Measurements from ENCODE around the gene TEC.
A peak's percentile ranks its signal among the peaks of the same experiment; 100 is the strongest.
"Not testable (repeated sequence)": the region's sequence is repeated elsewhere in the genome, so short reads cannot be mapped to it uniquely, and the experiment has no call there.

The TEC gene

DNA sequence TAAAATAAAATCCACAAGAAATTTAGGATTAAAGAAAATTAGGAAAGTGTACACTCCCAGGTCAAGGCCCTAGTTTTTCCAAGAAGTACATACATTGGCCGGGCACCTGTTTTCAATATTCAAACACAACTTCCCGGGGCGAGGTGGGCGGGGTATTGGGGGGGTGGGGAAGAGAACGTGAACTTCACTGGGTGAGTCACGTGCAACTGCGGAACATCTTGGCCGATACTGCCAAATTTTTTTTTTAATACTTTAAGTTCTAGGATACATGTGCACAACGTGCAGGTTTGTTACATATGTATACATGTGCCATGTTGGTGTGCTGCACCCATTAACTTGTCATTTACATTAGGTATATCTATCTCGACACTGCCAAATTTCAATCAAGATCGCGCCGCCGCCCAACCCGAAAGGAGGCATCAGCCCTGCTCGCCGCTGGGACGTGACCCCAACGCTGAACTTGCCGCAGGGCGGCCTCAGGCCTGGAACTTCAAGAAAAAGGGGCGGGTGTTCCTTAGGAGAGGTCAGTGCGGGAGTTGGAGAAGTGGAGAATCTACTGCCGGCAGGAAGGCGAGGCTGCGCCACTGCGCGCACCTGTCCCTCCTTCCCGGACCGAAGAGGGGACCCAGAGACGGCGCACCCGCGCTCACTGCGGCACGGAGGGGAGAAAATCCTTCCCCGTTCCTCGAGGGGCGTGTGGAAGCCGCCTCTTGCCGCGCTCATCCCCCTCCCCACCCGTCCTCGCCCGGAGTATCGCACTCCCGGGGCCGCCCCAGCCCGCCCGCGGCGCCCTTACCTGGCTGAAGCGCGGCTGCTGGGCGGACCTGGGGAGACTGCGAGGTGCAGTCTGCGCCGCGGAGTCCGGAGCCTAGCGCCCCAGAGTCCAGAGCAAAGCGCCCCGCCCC is at the start of gene TEC:
TEC (minus strand) TSS at position 883 of the 905 bp plus-strand sequence. CDS start 41,224 bp downstream, outside the sequence.
- TF ChIP-seq ZNF274 (IDR thresholded peaks at IDR 0.05; ENCODE audit: low read depth, low read length): no peak
- H3K4me3 ChIP-seq (ENCODE audit: low read length): peak within 1 kb of the TSS; percentile 84

DNA sequence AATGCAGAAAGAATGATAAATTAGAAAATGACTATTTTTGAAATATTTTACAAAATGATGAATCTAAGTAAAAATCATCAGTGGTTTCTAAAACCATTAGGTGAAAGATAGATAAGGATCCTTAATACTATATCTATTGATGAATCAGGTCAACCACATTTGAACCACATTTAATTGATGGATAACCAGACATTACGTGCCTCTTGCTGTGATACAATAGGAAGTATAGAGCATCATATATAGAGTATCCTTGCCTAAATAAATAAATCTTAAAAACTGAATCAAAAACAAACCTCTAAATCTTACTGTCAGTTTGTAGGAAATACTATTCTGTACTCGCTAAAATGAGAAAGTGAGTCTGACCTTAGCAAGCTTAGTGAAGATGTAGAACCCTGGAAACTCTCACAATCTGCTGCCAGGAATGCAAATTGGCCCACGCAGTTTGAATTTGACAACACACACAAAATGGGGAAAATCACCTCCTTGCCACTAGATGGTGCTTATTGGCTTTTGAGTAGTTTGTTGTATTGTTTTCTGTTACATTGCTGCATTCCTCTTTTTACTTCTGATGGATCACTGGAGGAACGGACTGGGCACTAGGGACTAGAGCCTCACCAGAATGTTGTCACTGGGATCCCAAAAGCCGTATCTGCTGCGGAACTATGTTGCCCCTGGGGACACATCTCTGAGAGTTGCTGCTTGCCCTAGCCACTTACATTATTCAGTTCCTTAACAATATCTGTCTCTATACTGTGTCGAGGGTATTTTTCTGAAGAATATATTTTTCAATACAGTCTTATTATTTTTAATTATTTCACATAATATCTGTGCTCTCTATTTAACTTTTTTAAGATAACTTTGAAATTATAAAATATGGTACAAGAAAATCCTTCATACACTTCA is 46.3 kb upstream of the TEC start:
- no peak for TF ChIP-seq ZNF274 (IDR thresholded peaks at IDR 0.05; ENCODE audit: low read depth, low read length)
- H3K4me3 ChIP-seq (ENCODE audit: low read length): no peak overlapping the region

DNA sequence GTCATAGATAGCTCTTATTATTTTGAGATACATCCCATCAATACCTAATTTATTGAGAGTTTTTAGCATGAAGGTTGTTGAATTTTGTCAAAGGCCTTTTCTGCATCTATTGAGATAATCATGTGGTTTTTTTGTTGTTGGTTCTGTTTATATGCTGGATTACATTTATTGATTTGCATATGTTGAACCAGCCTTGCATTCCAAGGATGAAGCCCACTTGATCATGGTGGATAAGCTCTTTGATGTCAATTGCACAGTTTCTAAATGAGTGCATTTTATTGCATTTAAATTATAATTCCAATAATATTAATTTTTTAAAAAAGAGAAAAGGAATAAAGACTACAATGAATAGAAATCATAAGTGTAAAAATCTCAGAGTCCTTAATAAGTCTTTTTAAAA is 45.1 kb upstream of the TEC start:
- H3K4me3 ChIP-seq (ENCODE audit: low read length): not testable (repeated sequence)

DNA sequence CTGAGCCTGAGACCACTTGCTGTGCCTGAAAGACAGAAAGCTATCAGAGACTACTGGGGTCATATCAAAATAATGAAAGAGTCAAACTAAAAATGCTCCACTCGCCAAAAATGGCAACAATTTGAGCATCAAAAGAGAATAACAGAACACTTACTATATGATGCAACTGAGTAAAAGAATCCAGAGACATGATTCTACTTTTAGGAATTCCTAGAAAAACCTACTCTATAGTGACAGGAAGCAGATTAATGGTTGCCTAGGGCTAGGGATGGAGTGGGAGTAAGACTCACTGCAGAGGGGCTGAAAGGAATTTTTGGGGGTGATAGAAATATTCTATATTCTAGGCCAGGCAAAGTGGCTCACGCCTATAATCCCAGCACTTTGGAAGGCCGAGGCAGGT is 42.3 kb upstream of the TEC start:
- H3K4me3 ChIP-seq (ENCODE audit: low read length): no peak overlapping the region
- no peak for TF ChIP-seq ZNF274 (IDR thresholded peaks at IDR 0.05; ENCODE audit: low read depth, low read length)

DNA sequence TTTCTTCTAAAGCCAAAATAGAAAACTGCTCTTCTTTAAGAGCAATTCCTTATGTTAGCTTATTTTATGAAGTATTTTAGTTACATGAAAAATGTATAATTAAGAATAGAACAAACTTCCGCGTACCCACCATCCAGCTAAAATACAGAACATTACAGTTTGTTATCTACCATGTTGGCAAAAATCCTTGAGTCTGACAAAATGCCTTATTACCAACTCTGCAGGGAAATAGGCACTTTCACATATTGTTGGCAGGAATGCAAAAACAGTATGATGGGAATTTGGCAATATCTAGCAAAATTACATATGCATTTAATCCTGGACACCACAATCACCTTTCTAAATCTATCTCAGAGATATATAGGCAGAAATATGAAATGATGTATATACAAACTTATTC is 39.3 kb upstream of the TEC start:
- TF ChIP-seq ZNF274 (IDR thresholded peaks at IDR 0.05; ENCODE audit: low read depth, low read length): no peak
- H3K4me3 ChIP-seq (ENCODE audit: low read length): no peak overlapping the region

DNA sequence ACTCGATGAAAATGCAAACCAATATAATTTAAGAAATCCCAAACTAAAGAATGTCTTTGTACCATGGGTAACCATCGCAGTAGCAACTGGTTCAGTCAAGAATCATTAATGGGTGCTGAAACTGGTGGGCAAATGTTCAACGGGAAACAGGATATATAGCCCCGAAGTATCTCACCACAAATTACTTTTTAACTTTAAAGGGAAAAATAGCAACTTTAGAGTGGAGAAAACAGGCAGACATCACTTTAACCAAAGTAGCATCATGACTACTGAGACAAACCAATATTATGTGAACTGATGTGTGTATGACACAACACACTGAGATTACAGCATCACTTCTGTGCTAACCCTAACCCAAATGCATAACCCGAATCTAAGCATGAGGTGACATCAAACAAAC is 37.9 kb upstream of the TEC start:
- no peak overlapping the region; the same call in 1 of the 2 replicates for H3K4me3 ChIP-seq (ENCODE audit: low read length)
- no peak for TF ChIP-seq ZNF274 (IDR thresholded peaks at IDR 0.05; ENCODE audit: low read depth, low read length)

DNA sequence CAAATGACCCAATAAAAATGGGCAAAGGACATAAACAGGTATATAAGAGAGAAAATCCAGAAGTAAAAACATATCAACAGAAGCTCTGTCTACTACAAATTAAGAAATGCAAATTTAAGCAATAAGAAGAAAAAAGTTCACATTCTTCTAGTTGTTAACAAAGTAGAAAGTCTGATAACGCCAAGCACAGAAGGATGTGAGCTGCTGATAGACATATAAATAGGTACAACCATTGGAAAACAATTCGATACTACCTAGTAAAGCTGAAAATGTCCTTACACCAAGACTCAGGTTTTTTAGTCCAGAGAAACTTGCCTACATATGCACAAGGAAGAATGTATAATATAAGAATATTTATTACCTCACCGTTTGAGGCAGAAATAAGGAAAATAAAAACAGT is 35.9 kb upstream of the TEC start:
- no peak for TF ChIP-seq ZNF274 (IDR thresholded peaks at IDR 0.05; ENCODE audit: low read depth, low read length)
- H3K4me3 ChIP-seq (ENCODE audit: low read length): no peak overlapping the region

DNA sequence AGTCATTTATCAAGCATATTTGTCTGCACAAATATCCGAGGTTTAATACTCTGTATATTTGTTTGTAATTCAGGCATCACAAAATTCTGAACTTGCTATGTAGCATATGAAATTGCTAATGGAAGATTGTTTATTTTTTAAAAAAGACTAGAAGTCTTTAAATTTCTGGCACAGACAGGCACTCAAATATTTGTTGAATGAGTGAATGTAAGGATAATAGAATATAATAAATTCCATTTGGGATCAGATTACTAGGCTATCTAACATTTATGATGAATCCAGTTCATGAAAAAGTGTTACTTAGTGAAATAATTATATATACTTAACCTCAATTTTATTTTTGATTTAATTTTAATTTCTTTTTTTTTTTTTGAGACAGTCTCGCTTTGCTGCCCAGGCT is 30.4 kb upstream of the TEC start:
- H3K4me3 ChIP-seq (ENCODE audit: low read length): no peak overlapping the region
- TF ChIP-seq ZNF274 (IDR thresholded peaks at IDR 0.05; ENCODE audit: low read depth, low read length): no peak

DNA sequence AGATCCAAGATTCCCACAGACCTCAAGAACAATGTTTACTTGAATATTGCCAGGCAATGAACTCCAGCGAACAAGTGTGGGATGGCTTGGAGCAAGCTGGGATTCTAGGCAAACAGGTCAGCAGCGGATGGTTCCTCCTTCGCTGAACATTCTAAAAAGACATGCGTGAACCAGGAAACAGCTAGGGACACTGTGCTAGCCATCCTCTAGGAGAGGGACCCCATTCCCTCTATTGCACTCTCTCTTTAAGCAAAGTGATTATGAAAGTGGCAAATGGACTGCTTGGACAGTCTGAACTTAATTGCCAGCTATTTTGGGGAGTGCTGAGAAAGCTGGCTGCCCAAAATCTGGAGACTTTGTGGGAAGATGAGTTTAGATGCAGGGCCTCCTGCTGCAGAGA is 29.9 kb upstream of the TEC start:
- TF ChIP-seq ZNF274 (IDR thresholded peaks at IDR 0.05; ENCODE audit: low read depth, low read length): no peak
- H3K4me3 ChIP-seq (ENCODE audit: low read length): no peak overlapping the region

DNA sequence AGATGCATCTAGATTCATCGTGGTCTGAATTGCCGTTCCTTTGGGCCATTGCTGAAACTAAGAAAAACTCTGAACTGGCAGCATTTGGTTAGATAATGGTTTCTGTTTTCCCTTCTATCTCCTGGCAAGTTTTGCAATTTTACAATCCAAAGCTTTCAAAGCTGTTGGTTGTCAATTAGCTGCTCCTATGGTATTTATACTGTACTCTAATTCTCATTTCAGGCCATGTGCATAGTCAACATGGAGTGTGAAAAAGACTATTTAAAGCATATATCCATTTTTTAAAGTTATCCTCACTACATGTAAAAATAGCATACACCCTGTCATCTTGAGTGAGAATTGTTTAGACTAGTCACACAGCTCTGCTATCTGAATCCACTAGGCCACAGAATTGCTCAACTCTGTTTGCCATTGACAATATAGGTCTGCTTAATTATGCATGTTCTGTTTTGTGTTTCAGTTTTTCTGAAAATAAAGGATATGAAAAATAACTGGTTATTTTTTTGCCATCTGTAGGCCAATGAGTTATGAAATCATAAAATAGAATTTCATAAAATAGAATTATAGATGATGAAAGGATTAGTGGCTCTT is 27.7 kb upstream of the TEC start:
- TF ChIP-seq ZNF274 (IDR thresholded peaks at IDR 0.05; ENCODE audit: low read depth, low read length): no peak
- no peak overlapping the region for H3K4me3 ChIP-seq (ENCODE audit: low read length)

DNA sequence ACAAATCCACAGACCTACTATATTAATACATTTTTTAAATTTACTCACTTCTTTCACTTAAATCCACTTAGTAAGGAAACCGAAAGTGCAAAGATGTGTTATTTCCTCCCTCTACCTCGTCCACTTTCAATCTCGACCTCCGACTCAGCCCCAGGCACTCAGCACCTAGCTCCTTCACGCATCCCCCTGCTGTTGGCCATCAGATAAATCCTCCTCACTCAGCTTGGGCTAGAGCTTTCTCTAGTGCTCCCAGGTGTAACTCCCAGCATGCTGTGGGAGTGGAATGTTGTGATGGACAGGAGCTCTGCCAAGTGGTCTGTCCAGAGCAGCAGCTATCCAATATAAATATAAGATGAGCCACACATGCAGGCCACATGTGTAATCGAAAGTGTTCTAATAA is 26.7 kb upstream of the TEC start:
- no peak for TF ChIP-seq ZNF274 (IDR thresholded peaks at IDR 0.05; ENCODE audit: low read depth, low read length)
- H3K4me3 ChIP-seq (ENCODE audit: low read length): no peak overlapping the region; the same call in 1 of the 2 replicates

DNA sequence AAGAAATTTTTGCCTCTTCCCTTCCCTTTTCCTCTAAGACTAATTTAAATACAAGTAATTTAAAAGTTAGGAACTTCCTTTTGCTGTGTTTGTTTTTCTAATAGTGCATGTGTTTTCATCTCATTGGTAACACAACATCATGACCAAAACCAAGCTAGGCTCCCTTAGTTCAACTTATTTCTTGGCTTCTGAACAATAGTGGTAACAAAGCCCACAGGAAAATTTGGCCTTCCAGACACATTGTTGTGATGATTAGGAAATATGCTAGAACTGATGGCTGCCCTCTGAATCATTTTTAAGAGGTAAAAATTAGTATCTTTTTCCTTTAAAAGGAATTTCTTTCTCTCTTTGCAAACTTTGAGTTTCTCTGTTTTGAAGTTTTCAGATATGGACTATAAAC is 25.5 kb upstream of the TEC start:
- H3K4me3 ChIP-seq (ENCODE audit: low read length): no peak overlapping the region
- no peak for TF ChIP-seq ZNF274 (IDR thresholded peaks at IDR 0.05; ENCODE audit: low read depth, low read length)

DNA sequence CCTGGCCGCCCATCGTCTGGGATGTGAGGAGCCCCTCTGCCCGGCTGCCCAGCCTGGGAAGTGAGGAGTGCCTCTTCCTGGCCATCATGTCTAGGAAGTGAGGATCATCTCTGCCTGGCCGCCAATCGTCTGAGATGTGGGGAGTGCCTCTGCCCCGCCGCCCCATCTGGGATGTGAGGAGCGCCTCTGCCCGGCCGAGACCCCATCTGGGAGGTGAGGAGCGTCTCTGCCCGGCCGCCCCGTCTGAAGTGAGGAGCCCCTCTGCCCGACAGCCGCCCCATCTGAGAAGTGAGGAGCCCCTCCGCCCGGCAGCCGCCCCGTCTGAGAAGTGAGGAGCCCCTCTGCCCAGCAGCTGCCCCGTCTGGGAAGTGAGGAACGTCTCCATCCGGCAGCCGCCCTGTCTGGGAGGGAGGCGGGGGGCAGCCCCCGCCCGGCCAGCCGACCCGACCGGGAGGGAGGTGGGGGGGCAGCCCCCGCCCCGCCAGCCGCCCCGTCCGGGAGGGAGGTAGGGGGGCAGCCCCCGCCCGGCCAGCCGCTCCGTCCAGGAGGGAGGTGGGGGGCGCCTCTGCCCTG is 22.7 kb upstream of the TEC start:
- H3K4me3 ChIP-seq (ENCODE audit: low read length): not testable (repeated sequence)

DNA sequence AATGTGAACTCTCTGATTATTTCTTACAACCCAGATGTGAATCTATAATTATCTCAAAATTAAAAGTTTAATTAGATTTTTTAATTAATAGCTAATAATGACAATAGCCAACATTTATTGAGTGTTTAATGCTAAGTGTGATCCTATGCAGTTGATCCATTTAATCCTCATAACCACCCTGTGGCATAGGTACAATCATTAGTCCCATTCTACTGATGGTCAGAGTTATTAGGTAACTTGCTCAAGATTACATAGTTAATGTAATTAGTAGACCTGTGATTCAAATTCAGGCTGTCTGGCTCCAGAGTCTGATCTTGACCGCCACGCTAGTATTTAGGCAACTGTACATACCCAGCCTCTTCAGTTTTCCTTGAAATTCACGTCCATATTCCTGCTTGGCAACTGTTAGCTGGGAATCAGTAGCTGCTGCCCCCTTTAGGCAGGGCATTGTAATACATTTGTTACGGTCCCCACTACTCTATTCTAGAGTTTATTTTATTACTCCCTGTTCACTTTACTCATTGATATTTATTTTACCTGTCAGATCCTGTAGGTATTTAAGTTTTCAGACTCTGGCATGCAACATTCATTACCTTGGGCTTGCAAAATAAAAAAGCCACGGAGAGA is 20.6 kb upstream of the TEC start:
- no peak for TF ChIP-seq ZNF274 (IDR thresholded peaks at IDR 0.05; ENCODE audit: low read depth, low read length)
- H3K4me3 ChIP-seq (ENCODE audit: low read length): no peak overlapping the region

DNA sequence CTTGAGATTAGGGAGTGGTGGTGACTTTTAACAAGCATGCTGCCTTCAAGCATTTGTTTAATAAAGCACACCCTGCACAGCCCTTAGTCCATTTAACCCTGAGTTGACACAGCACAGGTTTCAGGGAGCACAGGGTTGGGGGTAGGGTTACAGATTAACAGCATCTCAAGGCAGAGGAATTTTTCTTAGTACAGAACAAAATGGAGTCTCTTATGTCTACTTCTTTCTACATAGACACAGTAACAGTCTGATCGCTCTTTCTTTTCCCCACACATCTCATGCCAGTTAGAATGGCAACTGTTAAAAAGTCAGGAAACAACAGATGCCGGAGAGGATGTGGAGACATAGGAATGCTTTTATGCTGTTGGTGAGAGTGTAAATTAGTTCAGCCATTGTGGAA is 16.4 kb upstream of the TEC start:
- not testable (repeated sequence) for H3K4me3 ChIP-seq (ENCODE audit: low read length)

DNA sequence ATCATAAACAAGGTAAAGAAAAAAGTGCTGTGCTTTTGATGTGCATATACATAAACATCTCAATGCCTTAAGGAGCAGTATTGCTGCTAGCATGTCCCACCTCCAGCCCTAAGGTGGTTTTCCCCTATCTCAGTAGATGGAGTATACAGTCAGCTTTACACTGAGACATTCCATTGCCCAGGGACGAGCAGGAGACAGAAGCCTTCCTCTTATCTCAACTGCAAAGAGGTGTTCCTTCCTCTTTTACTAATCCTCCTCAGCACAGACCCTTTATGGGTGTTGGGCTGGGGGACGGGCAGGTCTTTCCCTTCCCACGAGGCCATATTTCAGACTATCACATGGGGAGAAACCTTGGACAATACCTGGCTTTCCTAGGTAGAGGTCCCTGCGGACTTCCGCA is 16.0 kb upstream of the TEC start:
- H3K4me3 ChIP-seq (ENCODE audit: low read length): not testable (repeated sequence)
